Fibroblast of gingiva (primary cell): ENCODE measurements around the gene HMX2.
A peak's percentile ranks its signal among the peaks of the same experiment; 100 is the strongest.

ENCODE experiments used
- DNase-seq: peaks from one replicate; pipeline ENCODE4 v3.0.0-alpha.2; 2011; ENCODE audit warnings: low read depth

Gene HMX2

GRCh38 chr10:123147635-123148413, at the start of gene HMX2:
HMX2 (plus strand) TSS chr10:123148136; CDS start chr10:123148379, 243 bp downstream.
- no peak for DNase-seq

- DNase-seq = no peak
Observed at GRCh38 chr10:123100030-123100762, 47.7 kb upstream of the HMX2 start.

- no peak for DNase-seq
Observed at GRCh38 chr10:123101872-123102271, 46.1 kb upstream of the HMX2 start.

GRCh38 chr10:123102673-123103072, 45.3 kb upstream of the HMX2 start:
- no peak for DNase-seq

GRCh38 chr10:123103944-123104343, 44.0 kb upstream of the HMX2 start:
- no peak for DNase-seq

GRCh38 chr10:123109466-123109865, 38.5 kb upstream of the HMX2 start:
- no peak for DNase-seq

GRCh38 chr10:123117644-123118417, 30.1 kb upstream of the HMX2 start:
- no peak for DNase-seq

- no peak for DNase-seq
Observed at GRCh38 chr10:123119081-123119480, 28.9 kb upstream of the HMX2 start.

GRCh38 chr10:123126246-123126645, 21.7 kb upstream of the HMX2 start:
- DNase-seq = no peak

- no peak for DNase-seq
Observed at GRCh38 chr10:123129618-123130271, 18.2 kb upstream of the HMX2 start.

GRCh38 chr10:123132576-123133477, 15.1 kb upstream of the HMX2 start:
- DNase-seq = peak; percentile 68

GRCh38 chr10:123133541-123134342, 14.2 kb upstream of the HMX2 start:
- no peak for DNase-seq

GRCh38 chr10:123134343-123134914, 13.5 kb upstream of the HMX2 start:
- no peak for DNase-seq

GRCh38 chr10:123134915-123135414, 13.0 kb upstream of the HMX2 start:
- no peak for DNase-seq

GRCh38 chr10:123135415-123136141, 12.4 kb upstream of the HMX2 start, which contains the start of gene HMX3:
HMX3 (plus strand) TSS chr10:123135970; CDS start chr10:123136051, 81 bp downstream.
- no peak for DNase-seq

- DNase-seq = no peak
Observed at GRCh38 chr10:123136221-123136805, 11.6 kb upstream of the HMX2 start.

GRCh38 chr10:123136806-123137642, 10.9 kb upstream of the HMX2 start:
- no peak for DNase-seq

GRCh38 chr10:123139165-123139520, 8.8 kb upstream of the HMX2 start:
- no peak for DNase-seq
